ENCODE results near the gene MXRA8.
"Not testable (repeated sequence)": the region's sequence is repeated elsewhere in the genome, so short reads cannot be mapped to it uniquely, and the experiment has no call there.

Gene MXRA8

GRCh38 chr1:1358433-1359271 lies at the start of gene MXRA8:
Gene MXRA8 (minus strand): TSS chr1:1358555. CDS start chr1:1358504, 51 bp downstream.
- peak; percentile 72 for FAIRE-seq

- no peak for FAIRE-seq
Observed at GRCh38 chr1:1407636-1408318, 49.4 kb upstream of the MXRA8 start.

- FAIRE-seq = no peak
Observed at GRCh38 chr1:1406821-1407635, 48.7 kb upstream of the MXRA8 start, which contains the start of gene MRPL20. Gene MRPL20 (minus strand): TSS chr1:1407293. CDS start chr1:1407217, 76 bp downstream.

GRCh38 chr1:1406101-1406820 lies 47.9 kb upstream of the MXRA8 start:
- FAIRE-seq = no peak

GRCh38 chr1:1403653-1404052 lies 45.3 kb upstream of the MXRA8 start:
- no peak for FAIRE-seq

- not testable (repeated sequence) for FAIRE-seq
Observed at GRCh38 chr1:1402901-1403392, 44.6 kb upstream of the MXRA8 start.

- no peak for FAIRE-seq
Observed at GRCh38 chr1:1402072-1402900, 43.9 kb upstream of the MXRA8 start.

- no peak for FAIRE-seq
Observed at GRCh38 chr1:1401457-1402010, 43.2 kb upstream of the MXRA8 start.

GRCh38 chr1:1400576-1401456 lies 42.5 kb upstream of the MXRA8 start:
- FAIRE-seq = no peak

GRCh38 chr1:1399872-1400575 lies 41.7 kb upstream of the MXRA8 start:
- no peak for FAIRE-seq

GRCh38 chr1:1399187-1399871 lies 41.0 kb upstream of the MXRA8 start, which contains the start of gene CCNL2:
Gene CCNL2 (minus strand): TSS chr1:1399335. CDS start chr1:1399306, 29 bp downstream.
- FAIRE-seq = no peak

- FAIRE-seq = no peak
Observed at GRCh38 chr1:1398677-1399186, 40.4 kb upstream of the MXRA8 start.

- no peak for FAIRE-seq
Observed at GRCh38 chr1:1397839-1398523, 39.6 kb upstream of the MXRA8 start.

GRCh38 chr1:1395166-1395565 lies 36.8 kb upstream of the MXRA8 start:
- FAIRE-seq = no peak

GRCh38 chr1:1394116-1394515 lies 35.8 kb upstream of the MXRA8 start:
- no peak for FAIRE-seq

GRCh38 chr1:1393428-1393827 lies 35.1 kb upstream of the MXRA8 start:
- no peak for FAIRE-seq

- FAIRE-seq = no peak
Observed at GRCh38 chr1:1393014-1393413, 34.7 kb upstream of the MXRA8 start.

- no peak for FAIRE-seq
Observed at GRCh38 chr1:1391225-1391624, 32.9 kb upstream of the MXRA8 start.

Data from TTC549 (cell line).